GM19043 (cell line): ENCODE results near the gene ACACA.
"Not testable (repeated sequence)": the region's sequence is repeated elsewhere in the genome, so short reads cannot be mapped to it uniquely, and the experiment has no call there.

Experiments used
- ATAC-seq: cut with Tn5 transposase; IDR thresholded peaks from one replicate; pipeline ENCODE4 v1.9.1; 2021; ENCODE audit warnings: low read depth; ENCODE audit not compliant: unreplicated experiment

Gene ACACA

GRCh38 chr17:37188157-37188556 is 218.5 kb downstream of the ACACA start:
- no peak for ATAC-seq

- no peak for ATAC-seq
Measured at GRCh38 chr17:37187262-37187661, 219.4 kb downstream of the ACACA start.

- no peak for ATAC-seq
Measured at GRCh38 chr17:37182786-37183465, 223.7 kb downstream of the ACACA start.

- no peak for ATAC-seq
Measured at GRCh38 chr17:37180376-37180775, 226.3 kb downstream of the ACACA start.

- no peak for ATAC-seq
Measured at GRCh38 chr17:37179893-37180292, 226.7 kb downstream of the ACACA start.

- no peak for ATAC-seq
Measured at GRCh38 chr17:37177254-37177870, 229.3 kb downstream of the ACACA start.

GRCh38 chr17:37176723-37177122 is 229.9 kb downstream of the ACACA start:
- ATAC-seq = no peak

- no peak for ATAC-seq
Measured at GRCh38 chr17:37174205-37174604, 232.4 kb downstream of the ACACA start.

- no peak for ATAC-seq
Measured at GRCh38 chr17:37170881-37171425, 235.7 kb downstream of the ACACA start.

GRCh38 chr17:37168731-37169353 is 237.8 kb downstream of the ACACA start:
- no peak for ATAC-seq

- no peak for ATAC-seq
Measured at GRCh38 chr17:37167756-37168155, 238.9 kb downstream of the ACACA start.

- ATAC-seq = no peak
Measured at GRCh38 chr17:37164057-37164456, 242.6 kb downstream of the ACACA start.

GRCh38 chr17:37162800-37163199 is 243.8 kb downstream of the ACACA start:
- no peak for ATAC-seq

- no peak for ATAC-seq
Measured at GRCh38 chr17:37160944-37161343, 245.7 kb downstream of the ACACA start.

GRCh38 chr17:37158290-37158689 is 248.3 kb downstream of the ACACA start:
- no peak for ATAC-seq

GRCh38 chr17:37148156-37148555 is 258.5 kb downstream of the ACACA start:
- no peak for ATAC-seq

- peak; percentile 84 for ATAC-seq
Measured at GRCh38 chr17:37147301-37147812, 259.3 kb downstream of the ACACA start.

GRCh38 chr17:37146086-37147064 is 260.3 kb downstream of the ACACA start:
- ATAC-seq = no peak

GRCh38 chr17:37144075-37144701 is 262.4 kb downstream of the ACACA start:
- ATAC-seq = no peak

GRCh38 chr17:37143558-37143957 is 263.1 kb downstream of the ACACA start:
- ATAC-seq = not testable (repeated sequence)
